Activated T-helper 1 cell treated with anti-CD3 and anti-CD28 coated beads, Interleukin-2, amount 50 U/mL, for 16 hours (primary cell): ENCODE measurements around the gene ISCU.
"Not testable (repeated sequence)": the region's sequence is repeated elsewhere in the genome, so short reads cannot be mapped to it uniquely, and the experiment has no call there.

ENCODE experiments used
- DNase-seq, 2 donors: peaks; one replicate each; pipeline ENCODE4 v3.0.0-alpha.2; 2020; ENCODE audit warnings: low read depth in 1 of 2, low spot score in 1 of 2

ISCU gene

GRCh38 chr12:108616941-108617858, 54.8 kb downstream of the ISCU start:
- peak; percentile 37 to 71 for DNase-seq

- peak; percentile 57 to 64 for DNase-seq
These were observed 55.9 kb downstream of the ISCU start for GRCh38 chr12:108618079-108618952.

- not testable (repeated sequence) for DNase-seq
These were observed 56.5 kb downstream of the ISCU start for GRCh38 chr12:108618953-108619274.
